Measurements from ENCODE around the gene CHST12.

CHST12 gene

DNA sequence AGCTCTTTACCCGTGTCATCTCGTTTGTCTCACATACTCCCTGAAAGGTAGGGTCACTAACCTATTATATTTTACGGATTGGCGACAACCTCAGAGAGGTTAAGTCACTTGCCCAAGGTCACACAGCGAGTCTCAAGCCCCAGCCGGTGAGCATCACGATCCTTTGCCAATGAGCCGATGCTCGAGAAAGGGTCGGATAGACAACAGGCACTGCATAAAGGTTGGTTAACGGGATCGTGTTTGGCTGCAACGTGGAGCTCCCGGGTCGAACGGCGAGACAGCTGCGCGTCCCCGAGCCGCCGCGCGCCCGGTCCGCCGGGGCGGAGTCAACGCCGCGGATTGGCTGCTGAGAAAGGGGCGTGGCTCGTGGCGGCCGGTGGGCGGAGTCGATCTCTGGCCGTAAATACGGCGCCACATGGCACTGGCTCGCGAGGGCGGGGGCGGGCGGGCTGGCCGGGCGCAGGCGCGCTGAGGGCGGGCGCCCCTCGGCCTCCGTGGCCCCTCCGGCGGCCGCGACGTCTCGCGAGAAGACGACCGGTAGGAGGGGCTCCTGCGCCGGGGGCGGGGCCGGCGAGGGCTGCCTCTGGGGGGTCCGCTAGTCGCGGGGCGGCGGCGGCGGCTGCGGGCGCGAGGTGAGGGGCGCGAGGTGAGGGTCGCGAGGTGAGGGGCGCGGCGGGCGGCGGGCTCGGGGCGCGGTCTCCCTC lies at the start of gene CHST12:
Gene CHST12 (plus strand): TSS at position 598 of the 704 bp plus-strand sequence. CDS start 29,029 bp downstream, outside the sequence.
- peaks cover 47% of the 10 kb centered on the region for H3K4me1 Mint-ChIP-seq
- H3K36me3 Mint-ChIP-seq: no peaks in the 10 kb centered on the region
- H3K4me3 Mint-ChIP-seq: peak within 1 kb of the TSS; percentile 84

DNA sequence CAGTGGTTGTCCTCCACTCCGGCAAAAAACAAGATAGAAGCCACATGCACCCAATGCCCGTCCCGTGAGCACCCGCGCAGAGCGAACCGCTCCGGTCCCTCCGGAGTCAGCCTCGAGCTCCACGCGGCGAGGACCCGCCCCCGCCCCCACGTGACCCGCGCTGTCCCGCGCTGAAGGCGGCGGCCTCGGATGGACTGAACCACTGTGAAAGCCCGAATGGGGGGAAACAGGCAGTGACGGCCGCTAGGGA lies 49.5 kb upstream of the CHST12 start:
- Mint-ChIP-seq H3K9me3 (no peaks in the 10 kb centered on the region), H3K27ac (peak overlapping the region; percentile 100), H3K4me1 (peaks cover 29% of the 10 kb centered on the region), H3K36me3 (peaks cover 8% of the 10 kb centered on the region), H3K4me3 (peak overlapping the region; percentile 82), H3K27me3 (no peaks in the 10 kb centered on the region)
- peak; percentile 85 for ATAC-seq

More for the DNA sequence above, at the start of gene CHST12:
- Mint-ChIP-seq H3K27me3 (no peaks in the 10 kb centered on the region), H3K27ac (peak within 1 kb of the TSS; percentile 82), H3K9me3 (no peaks in the 10 kb centered on the region)
- ATAC-seq: peak; percentile 84

DNA sequence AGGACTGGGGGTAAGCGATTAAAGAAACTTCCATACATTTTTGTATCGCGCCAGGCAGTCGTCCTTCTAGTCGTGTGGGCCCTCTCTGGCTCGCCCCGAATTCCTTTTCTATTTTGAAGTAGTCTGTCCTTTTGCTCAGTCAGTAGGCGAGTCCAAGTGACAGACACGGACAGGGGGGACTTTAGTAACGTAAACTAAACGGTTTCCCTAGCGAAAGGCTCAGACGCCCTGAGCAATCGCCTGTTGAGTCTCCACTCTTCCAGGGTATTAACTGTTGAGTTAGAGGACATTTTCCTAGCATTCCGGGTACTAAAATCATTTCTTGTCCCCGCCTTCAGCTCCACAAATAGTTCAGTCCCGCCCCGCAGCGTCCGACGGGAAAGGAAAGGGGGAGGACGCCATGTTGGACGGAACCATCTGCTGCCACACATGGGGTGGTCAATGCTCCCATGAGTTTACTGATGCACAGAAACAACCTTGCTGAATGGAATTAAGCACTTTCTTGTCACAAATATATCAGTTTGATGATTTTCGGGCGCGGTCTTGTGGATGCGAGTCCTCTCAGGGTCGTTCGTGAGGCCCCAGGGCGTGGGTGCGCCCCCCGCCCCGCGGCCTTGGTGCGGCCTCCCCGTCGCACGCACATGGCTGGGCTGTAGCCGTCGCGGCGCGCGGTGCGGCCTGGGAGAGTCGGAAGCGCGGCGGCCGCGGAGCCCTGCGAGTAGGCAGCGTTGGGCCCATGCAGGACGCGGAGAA lies 49.0 kb upstream of the CHST12 start, which contains the start of gene EIF3B:
Gene EIF3B (plus strand): TSS at position 642 of the 753 bp plus-strand sequence. CDS start 95 bp downstream, at position 737.
- Mint-ChIP-seq H3K4me1 (peaks cover 34% of the 10 kb centered on the region), H3K9me3 (no peaks in the 10 kb centered on the region), H3K4me3 (peak within 1 kb of the TSS; percentile 82), H3K27me3 (no peaks in the 10 kb centered on the region), H3K36me3 (peaks cover 12% of the 10 kb centered on the region), H3K27ac (peak within 1 kb of the TSS; percentile 100)
- peak; percentile 96 for ATAC-seq

DNA sequence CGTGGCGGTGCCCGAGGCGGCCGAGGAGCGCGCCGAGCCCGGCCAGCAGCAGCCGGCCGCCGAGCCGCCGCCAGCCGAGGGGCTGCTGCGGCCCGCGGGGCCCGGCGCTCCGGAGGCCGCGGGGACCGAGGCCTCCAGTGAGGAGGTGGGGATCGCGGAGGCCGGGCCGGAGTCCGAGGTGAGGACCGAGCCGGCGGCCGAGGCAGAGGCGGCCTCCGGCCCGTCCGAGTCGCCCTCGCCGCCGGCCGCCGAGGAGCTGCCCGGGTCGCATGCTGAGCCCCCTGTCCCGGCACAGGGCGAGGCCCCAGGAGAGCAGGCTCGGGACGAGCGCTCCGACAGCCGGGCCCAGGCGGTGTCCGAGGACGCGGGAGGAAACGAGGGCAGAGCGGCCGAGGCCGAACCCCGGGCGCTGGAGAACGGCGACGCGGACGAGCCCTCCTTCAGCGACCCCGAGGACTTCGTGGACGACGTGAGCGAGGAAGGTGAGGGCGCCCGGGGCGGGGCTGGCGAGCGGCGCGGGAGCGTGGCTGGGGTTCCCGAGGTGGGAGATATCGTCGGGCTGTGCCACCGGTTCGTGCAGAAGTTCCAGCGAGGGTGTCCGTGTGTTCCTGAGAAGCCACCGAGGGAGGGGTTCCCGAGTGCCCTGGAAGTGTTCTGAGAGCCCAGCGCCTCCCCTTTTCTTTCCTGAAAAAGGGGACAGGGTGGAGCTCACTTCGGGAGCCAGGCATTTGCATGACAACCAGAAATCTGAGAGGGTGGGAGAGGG lies 48.3 kb upstream of the CHST12 start:
- peaks cover 19% of the 10 kb centered on the region for H3K36me3 Mint-ChIP-seq
- H3K27ac Mint-ChIP-seq: peak overlapping the region; percentile 100
- no peaks in the 10 kb centered on the region for H3K27me3 Mint-ChIP-seq
- no peak for ATAC-seq
- H3K9me3 Mint-ChIP-seq: no peaks in the 10 kb centered on the region
- peak overlapping the region; percentile 82 for H3K4me3 Mint-ChIP-seq
- H3K4me1 Mint-ChIP-seq: peaks cover 41% of the 10 kb centered on the region

DNA sequence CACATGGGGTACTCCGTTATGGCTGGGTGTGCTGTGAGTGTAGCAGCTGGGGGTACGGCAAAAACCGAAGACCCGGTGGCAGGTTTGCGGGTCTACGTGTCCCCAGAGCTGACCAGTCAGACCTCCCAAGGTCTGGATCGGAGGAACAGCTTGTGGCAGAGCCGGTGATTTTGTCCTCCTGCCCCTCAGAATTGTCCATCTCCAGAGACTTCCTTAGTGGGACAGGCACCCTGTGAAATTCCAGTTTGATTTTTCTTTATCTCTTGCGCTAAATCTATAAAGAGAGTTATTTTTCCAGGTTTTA lies 47.8 kb upstream of the CHST12 start:
- H3K27ac Mint-ChIP-seq: peak overlapping the region; percentile 100
- ATAC-seq: no peak
- H3K36me3 Mint-ChIP-seq: peaks cover 24% of the 10 kb centered on the region
- H3K9me3 Mint-ChIP-seq: no peaks in the 10 kb centered on the region
- H3K4me1 Mint-ChIP-seq: peaks cover 46% of the 10 kb centered on the region
- H3K27me3 Mint-ChIP-seq: no peaks in the 10 kb centered on the region
- H3K4me3 Mint-ChIP-seq: peak overlapping the region; percentile 78

DNA sequence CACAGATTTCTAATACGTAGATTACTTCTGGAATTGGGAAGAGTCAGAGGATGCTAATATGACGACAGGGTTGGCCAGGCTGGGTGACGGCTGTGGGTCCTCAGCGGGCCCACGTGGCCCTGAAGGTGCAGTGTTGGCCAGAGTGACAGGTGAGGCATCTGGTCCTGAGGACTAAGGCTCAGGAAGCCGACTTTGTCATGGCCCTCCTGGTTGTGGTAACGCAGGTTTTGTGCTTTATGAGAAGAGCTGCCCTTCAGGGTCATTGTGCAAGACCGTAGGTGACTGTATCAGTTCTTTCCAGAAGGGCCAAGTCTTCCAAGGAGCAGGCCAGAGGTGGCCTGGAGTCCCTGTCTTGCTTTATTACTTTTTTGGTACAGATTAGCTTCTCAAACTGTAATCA lies 46.2 kb upstream of the CHST12 start:
- H3K27me3 Mint-ChIP-seq: no peaks in the 10 kb centered on the region
- H3K4me1 Mint-ChIP-seq: peaks cover 46% of the 10 kb centered on the region
- H3K4me3 Mint-ChIP-seq: peak overlapping the region; percentile 21
- H3K27ac Mint-ChIP-seq: peak overlapping the region; percentile 31
- H3K9me3 Mint-ChIP-seq: no peaks in the 10 kb centered on the region
- H3K36me3 Mint-ChIP-seq: peaks cover 29% of the 10 kb centered on the region
- no peak for ATAC-seq

DNA sequence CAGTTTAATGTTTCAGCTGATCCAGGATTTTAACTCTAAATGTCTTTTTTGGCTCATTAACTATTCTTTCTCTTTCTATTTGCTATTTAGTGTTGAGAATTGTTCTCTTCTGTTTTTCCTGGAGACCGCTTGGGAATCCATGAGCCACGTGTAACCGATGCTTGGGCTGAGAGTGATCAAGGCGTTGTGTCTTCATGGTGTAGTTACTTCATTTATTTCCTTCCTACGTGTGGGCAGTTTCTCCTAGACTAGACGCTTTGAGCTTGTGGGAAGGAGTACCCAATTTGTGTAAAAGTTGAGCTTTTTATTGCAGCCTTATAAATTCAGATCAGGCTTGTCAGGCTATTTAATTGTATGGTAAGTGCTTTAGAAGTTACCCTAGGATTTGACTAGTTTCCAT lies 45.8 kb upstream of the CHST12 start:
- H3K36me3 Mint-ChIP-seq: peaks cover 33% of the 10 kb centered on the region
- H3K4me3 Mint-ChIP-seq: peak overlapping the region; percentile 1
- H3K4me1 Mint-ChIP-seq: peaks cover 46% of the 10 kb centered on the region
- no peak for ATAC-seq
- no peaks in the 10 kb centered on the region for H3K27me3 Mint-ChIP-seq
- H3K9me3 Mint-ChIP-seq: no peaks in the 10 kb centered on the region
- peak overlapping the region; percentile 31 for H3K27ac Mint-ChIP-seq

DNA sequence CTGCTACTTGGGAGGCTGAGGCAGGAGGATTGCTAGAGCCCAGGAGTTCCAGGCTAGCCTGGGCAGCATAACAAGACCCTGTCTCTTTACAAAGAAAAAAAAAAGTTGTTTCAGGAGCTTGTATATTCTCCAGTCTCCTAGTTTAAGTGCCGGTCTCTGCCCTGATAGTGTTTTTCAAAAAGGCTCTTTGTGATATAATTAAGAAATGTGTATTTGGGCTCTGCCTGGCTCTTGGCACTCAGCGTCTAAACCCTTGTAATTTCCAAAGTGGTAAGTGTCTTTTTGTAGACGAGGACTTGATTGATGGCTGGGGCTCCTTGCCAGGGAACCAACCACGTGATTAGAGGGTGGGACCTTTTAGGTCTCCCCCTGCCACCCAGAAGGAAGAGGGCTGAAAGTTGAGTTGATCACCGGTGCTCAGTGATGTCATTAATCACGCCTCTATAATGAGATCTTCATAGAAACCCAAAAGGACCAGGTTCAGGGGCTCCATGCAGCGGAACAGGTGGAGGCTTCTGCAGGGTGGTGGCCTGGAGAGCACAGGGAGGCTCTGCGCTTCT lies 44.4 kb upstream of the CHST12 start:
- Mint-ChIP-seq H3K27me3 (no peaks in the 10 kb centered on the region), H3K9me3 (no peaks in the 10 kb centered on the region), H3K4me3 (no peak overlapping the region), H3K36me3 (peaks cover 48% of the 10 kb centered on the region), H3K27ac (peak overlapping the region; percentile 48), H3K4me1 (peaks cover 40% of the 10 kb centered on the region)
- no peak for ATAC-seq

DNA sequence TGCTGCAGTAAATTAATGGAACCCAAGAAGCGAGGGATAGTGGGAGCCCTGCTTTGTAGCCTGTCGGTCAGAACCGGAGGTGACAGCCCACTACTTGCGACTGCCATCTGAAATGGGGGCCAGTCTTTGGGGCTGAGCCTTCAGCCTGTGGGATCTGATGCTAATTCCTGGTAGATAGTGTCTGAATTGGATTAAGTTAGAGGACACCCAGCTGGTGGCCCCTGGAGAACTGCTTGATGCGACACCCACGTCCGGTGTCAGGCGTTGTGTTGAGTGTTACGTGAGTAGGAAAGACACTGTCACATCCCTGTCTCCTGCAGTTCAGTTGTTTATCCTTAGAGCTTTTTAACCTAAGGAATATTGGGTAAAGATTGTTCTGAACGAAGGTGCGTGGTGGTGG lies 43.8 kb upstream of the CHST12 start:
- Mint-ChIP-seq H3K9me3 (no peaks in the 10 kb centered on the region), H3K27me3 (no peaks in the 10 kb centered on the region), H3K36me3 (peaks cover 53% of the 10 kb centered on the region), H3K27ac (peak overlapping the region; percentile 48), H3K4me3 (no peak overlapping the region), H3K4me1 (peaks cover 40% of the 10 kb centered on the region)
- no peak for ATAC-seq

DNA sequence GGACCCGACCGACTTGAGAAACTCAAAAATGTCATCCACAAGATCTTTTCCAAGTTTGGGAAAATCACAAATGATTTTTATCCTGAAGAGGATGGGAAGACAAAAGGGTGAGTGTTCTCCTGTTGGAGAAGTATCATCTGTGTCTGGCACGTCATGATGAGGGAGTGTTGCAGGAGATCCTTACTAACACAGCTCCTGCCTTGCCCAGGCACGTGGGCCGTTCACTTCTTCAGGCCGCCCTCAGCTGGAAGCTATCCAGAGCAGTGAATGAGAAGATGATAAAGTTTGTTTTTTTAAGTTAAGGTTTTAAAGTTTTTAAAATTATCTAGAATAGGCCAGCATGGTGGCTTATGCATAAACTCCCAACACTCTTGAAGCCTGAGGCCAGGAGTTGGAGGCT lies 42.6 kb upstream of the CHST12 start:
- Mint-ChIP-seq H3K36me3 (peaks cover 61% of the 10 kb centered on the region), H3K9me3 (no peaks in the 10 kb centered on the region), H3K27me3 (no peaks in the 10 kb centered on the region), H3K4me1 (peaks cover 39% of the 10 kb centered on the region), H3K4me3 (no peak overlapping the region), H3K27ac (no peak overlapping the region)
- ATAC-seq: no peak

DNA sequence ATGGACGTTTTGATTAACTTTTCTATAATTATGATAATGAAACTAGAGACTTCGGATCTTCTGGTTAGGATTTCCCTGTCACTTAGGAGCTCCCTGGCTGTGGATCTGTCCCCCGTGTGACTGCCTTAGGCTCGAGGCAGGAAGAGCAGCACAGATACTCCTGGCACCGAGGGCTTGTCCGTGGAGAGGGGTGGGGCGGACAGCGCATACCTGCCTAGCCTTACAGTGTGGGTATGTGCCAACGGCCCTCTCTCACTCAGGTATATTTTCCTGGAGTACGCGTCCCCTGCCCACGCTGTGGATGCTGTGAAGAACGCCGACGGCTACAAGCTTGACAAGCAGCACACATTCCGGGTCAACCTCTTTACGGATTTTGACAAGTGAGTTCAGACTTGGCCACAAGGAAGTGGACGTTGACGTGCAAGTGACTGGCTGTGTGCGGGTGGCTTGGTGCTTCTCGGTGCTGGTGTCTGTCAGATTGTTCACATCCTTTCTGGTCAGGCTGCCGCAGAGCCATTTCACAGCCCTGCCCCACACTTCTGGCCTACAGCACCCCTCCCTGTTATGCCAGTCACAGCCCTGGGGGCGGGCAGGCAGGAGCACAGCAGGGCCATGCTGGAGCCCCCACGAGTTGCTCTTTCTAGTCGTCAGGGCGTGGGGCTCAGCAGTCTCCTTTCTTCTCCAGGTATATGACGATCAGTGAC lies 40.9 kb upstream of the CHST12 start:
- no peak overlapping the region for H3K27ac Mint-ChIP-seq
- peaks cover 26% of the 10 kb centered on the region for H3K4me1 Mint-ChIP-seq
- ATAC-seq: no peak
- H3K4me3 Mint-ChIP-seq: no peak overlapping the region
- H3K27me3 Mint-ChIP-seq: no peaks in the 10 kb centered on the region
- peaks cover 69% of the 10 kb centered on the region for H3K36me3 Mint-ChIP-seq
- H3K9me3 Mint-ChIP-seq: no peaks in the 10 kb centered on the region

DNA sequence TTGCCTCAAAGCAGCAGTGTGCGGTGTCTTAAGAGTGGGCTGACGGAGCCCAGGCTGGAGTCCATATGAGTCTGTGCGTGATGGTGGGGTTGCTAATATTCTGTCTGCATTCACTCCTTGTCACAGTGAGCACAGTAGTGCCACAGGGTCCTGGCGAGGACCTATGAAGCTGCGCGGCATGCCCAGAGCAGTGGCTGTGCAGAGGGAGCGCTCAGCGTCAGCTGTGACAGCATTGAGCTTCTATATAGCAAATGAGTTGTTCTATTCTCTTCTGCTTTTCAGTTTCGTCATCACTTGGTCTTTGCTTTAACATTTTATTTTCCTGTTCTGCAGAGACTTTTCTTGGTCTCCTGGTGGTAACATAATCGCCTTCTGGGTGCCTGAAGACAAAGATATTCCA lies 34.3 kb upstream of the CHST12 start:
- ATAC-seq: no peak
- no peak overlapping the region for H3K4me3 Mint-ChIP-seq
- H3K36me3 Mint-ChIP-seq: peaks cover 64% of the 10 kb centered on the region
- H3K4me1 Mint-ChIP-seq: no peaks in the 10 kb centered on the region
- no peaks in the 10 kb centered on the region for H3K9me3 Mint-ChIP-seq
- H3K27me3 Mint-ChIP-seq: no peaks in the 10 kb centered on the region
- no peak overlapping the region for H3K27ac Mint-ChIP-seq

DNA sequence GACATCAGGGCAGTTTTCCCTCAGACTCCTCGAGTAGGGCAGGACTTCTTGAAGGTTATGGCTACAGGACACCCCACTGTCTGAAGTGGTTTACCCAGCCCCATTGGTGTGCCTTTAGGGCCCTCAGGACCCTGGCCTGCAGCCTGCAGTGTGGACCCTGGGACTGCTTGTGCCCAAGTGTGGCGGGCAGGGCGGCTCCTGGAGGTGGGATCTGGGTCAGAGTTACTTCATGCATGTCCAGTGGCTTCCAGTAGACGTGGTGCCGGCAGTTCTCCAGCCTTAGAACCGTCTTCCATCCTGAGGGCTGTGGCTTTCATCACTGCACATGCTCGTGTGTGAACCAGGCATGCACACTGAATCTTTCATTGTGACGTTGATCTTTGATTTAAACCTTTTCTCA lies 32.1 kb upstream of the CHST12 start:
- no peaks in the 10 kb centered on the region for H3K9me3 Mint-ChIP-seq
- peaks cover 72% of the 10 kb centered on the region for H3K36me3 Mint-ChIP-seq
- H3K27me3 Mint-ChIP-seq: no peaks in the 10 kb centered on the region
- H3K27ac Mint-ChIP-seq: no peak overlapping the region
- no peaks in the 10 kb centered on the region for H3K4me1 Mint-ChIP-seq
- no peak for ATAC-seq
- H3K4me3 Mint-ChIP-seq: no peak overlapping the region

DNA sequence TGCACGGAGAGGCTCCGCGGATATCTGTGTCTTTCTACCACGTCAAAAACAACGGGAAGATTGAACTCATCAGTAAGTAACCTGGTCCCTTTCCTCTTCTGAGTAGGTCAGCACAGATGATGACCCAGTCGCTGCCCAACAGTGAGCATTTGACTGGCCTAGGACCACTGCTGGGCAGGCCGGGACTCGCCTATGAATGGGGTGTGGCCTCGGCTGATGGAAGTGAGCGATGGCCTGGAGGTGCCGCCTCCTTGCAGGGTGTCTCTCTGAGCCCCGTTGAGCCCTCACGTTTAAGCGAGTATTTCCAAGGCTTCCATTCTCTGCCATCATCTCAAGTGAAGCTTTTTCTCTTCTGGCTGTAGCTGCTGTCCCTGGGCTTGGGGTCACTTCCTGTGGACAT lies 30.7 kb upstream of the CHST12 start:
- Mint-ChIP-seq H3K36me3 (peaks cover 72% of the 10 kb centered on the region), H3K27ac (no peak overlapping the region), H3K27me3 (no peaks in the 10 kb centered on the region), H3K4me3 (no peak overlapping the region), H3K4me1 (peaks cover 10% of the 10 kb centered on the region), H3K9me3 (no peaks in the 10 kb centered on the region)
- no peak for ATAC-seq

DNA sequence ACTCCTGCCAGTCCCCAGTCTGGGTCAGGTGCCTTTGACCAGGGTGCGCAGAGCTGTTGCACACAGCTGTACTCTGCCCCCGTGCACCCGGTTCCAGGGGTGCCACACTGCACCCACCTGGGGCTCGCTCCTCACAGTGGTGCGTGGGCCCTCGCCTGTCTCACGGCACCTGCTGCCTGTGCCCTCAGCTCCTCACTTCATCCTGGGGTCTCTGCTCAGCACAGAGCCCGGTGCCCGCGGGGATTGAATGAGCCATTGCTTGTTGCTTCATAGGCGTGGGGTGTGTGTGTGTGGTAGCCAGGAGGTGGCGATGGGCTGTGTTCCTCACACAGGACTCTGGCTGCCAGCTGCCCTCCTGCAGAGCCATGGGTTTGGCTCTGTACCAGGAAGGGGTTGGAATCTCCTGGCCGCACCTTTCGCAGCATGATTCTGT lies 30.3 kb upstream of the CHST12 start:
- peaks cover 10% of the 10 kb centered on the region for H3K4me1 Mint-ChIP-seq
- H3K4me3 Mint-ChIP-seq: no peak overlapping the region
- H3K27ac Mint-ChIP-seq: no peak overlapping the region
- no peaks in the 10 kb centered on the region for H3K27me3 Mint-ChIP-seq
- ATAC-seq: no peak
- peaks cover 75% of the 10 kb centered on the region for H3K36me3 Mint-ChIP-seq
- H3K9me3 Mint-ChIP-seq: no peaks in the 10 kb centered on the region
